ENCODE data around the gene P2RX7. TPM values are rescaled to one million over a fixed set of nuclear protein-coding genes. Genes with fewer than 3 reads are reported as not detected.

P2RX7 gene
- total RNA-seq, 1 donor from 2014 or later = 2.1 TPM

- Histone ChIP-seq H3K27ac (ENCODE audit: low read depth, low read length) (no peak overlapping the region), H3K4me3 (ENCODE audit: low read length in 3 of 3) (no peak overlapping the region), H3K4me1 (ENCODE audit: control insufficient read depth in 3 of 3, insufficient read depth in 3 of 3, low read length in 3 of 3) (peaks cover 14 to 28% (median 18%) of the 10 kb centered on the region in 3 donors), H3K9me3 (ENCODE audit: control insufficient read depth in 3 of 3, low read length in 3 of 3) (no peaks in the 10 kb centered on the region), H3K9ac (ENCODE audit: low read depth in 1 of 3, low read length in 3 of 3) (no peak overlapping the region), H3K36me3 (ENCODE audit: control insufficient read depth in 3 of 3, insufficient read depth in 3 of 3, low read length in 3 of 3) (no peaks in the 10 kb centered on the region), H3K27me3 (ENCODE audit: control insufficient read depth in 3 of 3, insufficient read depth in 3 of 3, low read length in 3 of 3) (no peaks in the 10 kb centered on the region)
Measured at GRCh38 chr12:121130866-121131373, 1.8 kb upstream of the P2RX7 start.

GRCh38 chr12:121131941-121132341 is 735 bp upstream of the P2RX7 start:
- Histone ChIP-seq H3K36me3 (ENCODE audit: control insufficient read depth in 3 of 3, insufficient read depth in 3 of 3, low read length in 3 of 3) (no peaks in the 10 kb centered on the region), H3K27me3 (ENCODE audit: control insufficient read depth in 3 of 3, insufficient read depth in 3 of 3, low read length in 3 of 3) (no peaks in the 10 kb centered on the region), H3K4me3 (ENCODE audit: low read length in 3 of 3) (no peak overlapping the region), H3K27ac (ENCODE audit: low read depth, low read length) (no peak overlapping the region), H3K9ac (ENCODE audit: low read depth in 1 of 3, low read length in 3 of 3) (no peak overlapping the region), H3K4me1 (ENCODE audit: control insufficient read depth in 3 of 3, insufficient read depth in 3 of 3, low read length in 3 of 3) (peaks cover 14 to 28% (median 18%) of the 10 kb centered on the region in 3 donors), H3K9me3 (ENCODE audit: control insufficient read depth in 3 of 3, low read length in 3 of 3) (no peaks in the 10 kb centered on the region)

- no peaks in the 10 kb centered on the region for H3K36me3 ChIP-seq (ENCODE audit: control insufficient read depth in 3 of 3, insufficient read depth in 3 of 3, low read length in 3 of 3)
- no peaks in the 10 kb centered on the region for H3K9me3 ChIP-seq (ENCODE audit: control insufficient read depth in 3 of 3, low read length in 3 of 3)
- H3K27ac ChIP-seq (ENCODE audit: low read depth, low read length) = no peak overlapping the region
- H3K4me1 ChIP-seq (ENCODE audit: control insufficient read depth in 3 of 3, insufficient read depth in 3 of 3, low read length in 3 of 3) = peaks cover 14 to 21% (median 16%) of the 10 kb centered on the region in 3 donors
- H3K9ac ChIP-seq (ENCODE audit: low read depth in 1 of 3, low read length in 3 of 3) = peak overlapping the region in 1 of 3 donors; percentile 76
- no peaks in the 10 kb centered on the region for H3K27me3 ChIP-seq (ENCODE audit: control insufficient read depth in 3 of 3, insufficient read depth in 3 of 3, low read length in 3 of 3)
- H3K4me3 ChIP-seq (ENCODE audit: low read length in 3 of 3) = no peak overlapping the region
Measured at GRCh38 chr12:121133838-121134237, 1.2 kb downstream of the P2RX7 start.

GRCh38 chr12:121135320-121135719 is 2.6 kb downstream of the P2RX7 start:
- Histone ChIP-seq H3K9ac (ENCODE audit: low read depth in 1 of 3, low read length in 3 of 3) (no peak overlapping the region), H3K4me3 (ENCODE audit: low read length in 3 of 3) (no peak overlapping the region), H3K27me3 (ENCODE audit: control insufficient read depth in 3 of 3, insufficient read depth in 3 of 3, low read length in 3 of 3) (no peaks in the 10 kb centered on the region), H3K9me3 (ENCODE audit: control insufficient read depth in 3 of 3, low read length in 3 of 3) (no peaks in the 10 kb centered on the region), H3K4me1 (ENCODE audit: control insufficient read depth in 3 of 3, insufficient read depth in 3 of 3, low read length in 3 of 3) (peaks cover 11 to 13% (median 13%) of the 10 kb centered on the region in 3 donors), H3K27ac (ENCODE audit: low read depth, low read length) (no peak overlapping the region), H3K36me3 (ENCODE audit: control insufficient read depth in 3 of 3, insufficient read depth in 3 of 3, low read length in 3 of 3) (no peaks in the 10 kb centered on the region)

GRCh38 chr12:121137512-121137911 is 4.8 kb downstream of the P2RX7 start:
- no peak overlapping the region for H3K4me3 ChIP-seq (ENCODE audit: low read length in 3 of 3)
- H3K27ac ChIP-seq (ENCODE audit: low read depth, low read length) = no peak overlapping the region
- no peaks in the 10 kb centered on the region for H3K36me3 ChIP-seq (ENCODE audit: control insufficient read depth in 3 of 3, insufficient read depth in 3 of 3, low read length in 3 of 3)
- H3K4me1 ChIP-seq (ENCODE audit: control insufficient read depth in 3 of 3, insufficient read depth in 3 of 3, low read length in 3 of 3) = peaks cover 11 to 13% (median 12%) of the 10 kb centered on the region in 3 donors
- no peaks in the 10 kb centered on the region for H3K27me3 ChIP-seq (ENCODE audit: control insufficient read depth in 3 of 3, insufficient read depth in 3 of 3, low read length in 3 of 3)
- no peak overlapping the region for H3K9ac ChIP-seq (ENCODE audit: low read depth in 1 of 3, low read length in 3 of 3)
- H3K9me3 ChIP-seq (ENCODE audit: control insufficient read depth in 3 of 3, low read length in 3 of 3) = peaks cover 0 to 5% (median 0%) of the 10 kb centered on the region in 3 donors

GRCh38 chr12:121138284-121138683 is 5.6 kb downstream of the P2RX7 start:
- Histone ChIP-seq H3K27me3 (ENCODE audit: control insufficient read depth in 3 of 3, insufficient read depth in 3 of 3, low read length in 3 of 3) (no peaks in the 10 kb centered on the region), H3K4me1 (ENCODE audit: control insufficient read depth in 3 of 3, insufficient read depth in 3 of 3, low read length in 3 of 3) (peaks cover 5 to 6% (median 5%) of the 10 kb centered on the region in 3 donors), H3K9ac (ENCODE audit: low read depth in 1 of 3, low read length in 3 of 3) (no peak overlapping the region), H3K36me3 (ENCODE audit: control insufficient read depth in 3 of 3, insufficient read depth in 3 of 3, low read length in 3 of 3) (no peaks in the 10 kb centered on the region), H3K9me3 (ENCODE audit: control insufficient read depth in 3 of 3, low read length in 3 of 3) (peaks cover 0 to 5% (median 0%) of the 10 kb centered on the region in 3 donors), H3K4me3 (ENCODE audit: low read length in 3 of 3) (no peak overlapping the region), H3K27ac (ENCODE audit: low read depth, low read length) (no peak overlapping the region)

- Histone ChIP-seq H3K9ac (ENCODE audit: low read depth in 1 of 3, low read length in 3 of 3) (no peak overlapping the region), H3K36me3 (ENCODE audit: control insufficient read depth in 3 of 3, insufficient read depth in 3 of 3, low read length in 3 of 3) (no peaks in the 10 kb centered on the region), H3K27ac (ENCODE audit: low read depth, low read length) (no peak overlapping the region), H3K4me3 (ENCODE audit: low read length in 3 of 3) (no peak overlapping the region), H3K27me3 (ENCODE audit: control insufficient read depth in 3 of 3, insufficient read depth in 3 of 3, low read length in 3 of 3) (no peaks in the 10 kb centered on the region), H3K9me3 (ENCODE audit: control insufficient read depth in 3 of 3, low read length in 3 of 3) (peaks cover 0 to 5% (median 0%) of the 10 kb centered on the region in 3 donors), H3K4me1 (ENCODE audit: control insufficient read depth in 3 of 3, insufficient read depth in 3 of 3, low read length in 3 of 3) (no peaks in the 10 kb centered on the region)
Measured at GRCh38 chr12:121139286-121139685, 6.6 kb downstream of the P2RX7 start.

GRCh38 chr12:121142171-121142950 is 9.7 kb downstream of the P2RX7 start:
- Histone ChIP-seq H3K9ac (ENCODE audit: low read depth in 1 of 3, low read length in 3 of 3) (no peak overlapping the region), H3K4me3 (ENCODE audit: low read length in 3 of 3) (no peak overlapping the region), H3K27ac (ENCODE audit: low read depth, low read length) (no peak overlapping the region), H3K27me3 (ENCODE audit: control insufficient read depth in 3 of 3, insufficient read depth in 3 of 3, low read length in 3 of 3) (no peaks in the 10 kb centered on the region), H3K36me3 (ENCODE audit: control insufficient read depth in 3 of 3, insufficient read depth in 3 of 3, low read length in 3 of 3) (no peaks in the 10 kb centered on the region), H3K9me3 (ENCODE audit: control insufficient read depth in 3 of 3, low read length in 3 of 3) (peaks cover 0 to 5% (median 0%) of the 10 kb centered on the region in 3 donors), H3K4me1 (ENCODE audit: control insufficient read depth in 3 of 3, insufficient read depth in 3 of 3, low read length in 3 of 3) (no peaks in the 10 kb centered on the region)

- no peaks in the 10 kb centered on the region for H3K4me1 ChIP-seq (ENCODE audit: control insufficient read depth in 3 of 3, insufficient read depth in 3 of 3, low read length in 3 of 3)
- H3K9me3 ChIP-seq (ENCODE audit: control insufficient read depth in 3 of 3, low read length in 3 of 3) = peaks cover 0 to 5% (median 0%) of the 10 kb centered on the region in 3 donors
Measured at GRCh38 chr12:121144416-121144914, 11.8 kb downstream of the P2RX7 start.

GRCh38 chr12:121145221-121145620 is 12.5 kb downstream of the P2RX7 start:
- Histone ChIP-seq H3K9ac (ENCODE audit: low read depth in 1 of 3, low read length in 3 of 3) (no peak overlapping the region), H3K9me3 (ENCODE audit: control insufficient read depth in 3 of 3, low read length in 3 of 3) (peaks cover 0 to 5% (median 0%) of the 10 kb centered on the region in 3 donors), H3K27ac (ENCODE audit: low read depth, low read length) (no peak overlapping the region), H3K4me1 (ENCODE audit: control insufficient read depth in 3 of 3, insufficient read depth in 3 of 3, low read length in 3 of 3) (no peaks in the 10 kb centered on the region), H3K36me3 (ENCODE audit: control insufficient read depth in 3 of 3, insufficient read depth in 3 of 3, low read length in 3 of 3) (no peaks in the 10 kb centered on the region), H3K4me3 (ENCODE audit: low read length in 3 of 3) (no peak overlapping the region), H3K27me3 (ENCODE audit: control insufficient read depth in 3 of 3, insufficient read depth in 3 of 3, low read length in 3 of 3) (no peaks in the 10 kb centered on the region)

More at GRCh38 chr12:121144416-121144914, 11.8 kb downstream of the P2RX7 start:
- Histone ChIP-seq H3K36me3 (ENCODE audit: control insufficient read depth in 3 of 3, insufficient read depth in 3 of 3, low read length in 3 of 3) (no peaks in the 10 kb centered on the region), H3K9ac (ENCODE audit: low read depth in 1 of 3, low read length in 3 of 3) (no peak overlapping the region), H3K27ac (ENCODE audit: low read depth, low read length) (no peak overlapping the region), H3K27me3 (ENCODE audit: control insufficient read depth in 3 of 3, insufficient read depth in 3 of 3, low read length in 3 of 3) (no peaks in the 10 kb centered on the region), H3K4me3 (ENCODE audit: low read length in 3 of 3) (no peak overlapping the region)
